ENCODE results near the gene LPXN.

LPXN gene

GRCh38 chr11:58600510-58600909 lies 24.9 kb upstream of the LPXN start:
- TF ChIP-seq CEBPB (IDR thresholded peaks at IDR 0.05) (no peak), FOXM1 (IDR thresholded peaks at IDR 0.05; ENCODE audit: borderline replicate concordance, low read depth) (no peak), EP300 (IDR thresholded peaks at IDR 0.05; ENCODE audit: borderline replicate concordance) (no peak), ZBTB7A (IDR thresholded peaks at IDR 0.05; ENCODE audit: low read depth) (no peak), CREB1 (IDR thresholded peaks at IDR 0.05; ENCODE audit: low read depth) (no peak), EGR1 (IDR thresholded peaks at IDR 0.05) (no peak), TAF1 (IDR thresholded peaks at IDR 0.05; ENCODE audit: low read depth) (no peak), TEAD4 (IDR thresholded peaks at IDR 0.05) (no peak)
- TF ChIP-seq, protein P1, sequence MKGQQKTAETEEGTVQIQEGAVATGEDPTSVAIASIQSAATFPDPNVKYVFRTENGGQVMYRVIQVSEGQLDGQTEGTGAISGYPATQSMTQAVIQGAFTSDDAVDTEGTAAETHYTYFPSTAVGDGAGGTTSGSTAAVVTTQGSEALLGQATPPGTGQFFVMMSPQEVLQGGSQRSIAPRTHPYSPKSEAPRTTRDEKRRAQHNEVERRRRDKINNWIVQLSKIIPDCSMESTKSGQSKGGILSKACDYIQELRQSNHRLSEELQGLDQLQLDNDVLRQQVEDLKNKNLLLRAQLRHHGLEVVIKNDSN (IDR thresholded peaks at IDR 0.05): no peak

GRCh38 chr11:58597486-58598144 lies 22.0 kb upstream of the LPXN start:
- no peak for TF ChIP-seq CEBPB (IDR thresholded peaks at IDR 0.05)
- TF ChIP-seq REST (IDR thresholded peaks at IDR 0.05; ENCODE audit: low read depth): no peak
- no peak for TF ChIP-seq YY1 (IDR thresholded peaks at IDR 0.05; ENCODE audit: low read depth)
- TF ChIP-seq CREB1 (IDR thresholded peaks at IDR 0.05; ENCODE audit: low read depth): no peak
- TF ChIP-seq, protein P1 (IDR thresholded peaks at IDR 0.05): no peak
- TF ChIP-seq TEAD4 (IDR thresholded peaks at IDR 0.05): no peak

GRCh38 chr11:58596621-58597020 lies 21.0 kb upstream of the LPXN start:
- no peak for TF ChIP-seq TAF1 (IDR thresholded peaks at IDR 0.05; ENCODE audit: low read depth)
- TF ChIP-seq CREB1 (IDR thresholded peaks at IDR 0.05; ENCODE audit: low read depth): no peak
- no peak for TF ChIP-seq EGR1 (IDR thresholded peaks at IDR 0.05)

GRCh38 chr11:58594826-58595225 lies 19.2 kb upstream of the LPXN start:
- TF ChIP-seq, protein P1 (IDR thresholded peaks at IDR 0.05): no peak
- TF ChIP-seq CREB1 (IDR thresholded peaks at IDR 0.05; ENCODE audit: low read depth) (no peak), YY1 (IDR thresholded peaks at IDR 0.05; ENCODE audit: low read depth) (no peak), ZBTB7A (IDR thresholded peaks at IDR 0.05; ENCODE audit: low read depth) (no peak), TAF1 (IDR thresholded peaks at IDR 0.05; ENCODE audit: low read depth) (no peak), EGR1 (IDR thresholded peaks at IDR 0.05) (no peak), TEAD4 (IDR thresholded peaks at IDR 0.05) (no peak), EP300 (IDR thresholded peaks at IDR 0.05; ENCODE audit: borderline replicate concordance) (no peak), FOXM1 (IDR thresholded peaks at IDR 0.05; ENCODE audit: borderline replicate concordance, low read depth) (no peak), TCF12 (IDR thresholded peaks at IDR 0.05; ENCODE audit: low read depth) (no peak)

GRCh38 chr11:58592760-58593472 lies 17.3 kb upstream of the LPXN start:
- TF ChIP-seq EP300 (IDR thresholded peaks at IDR 0.05; ENCODE audit: borderline replicate concordance): no peak
- no peak for TF ChIP-seq CEBPB (IDR thresholded peaks at IDR 0.05)
- TF ChIP-seq EGR1 (IDR thresholded peaks at IDR 0.05): no peak
- TF ChIP-seq RAD21 (IDR thresholded peaks at IDR 0.05; ENCODE audit: low read depth): no peak
- no peak for TF ChIP-seq MAX (IDR thresholded peaks at IDR 0.05)
- TF ChIP-seq CREB1 (IDR thresholded peaks at IDR 0.05; ENCODE audit: low read depth): no peak
- TF ChIP-seq NFIC (IDR thresholded peaks at IDR 0.05): no peak
- TF ChIP-seq YY1 (IDR thresholded peaks at IDR 0.05; ENCODE audit: low read depth): no peak
- no peak for TF ChIP-seq FOXM1 (IDR thresholded peaks at IDR 0.05; ENCODE audit: borderline replicate concordance, low read depth)
- TF ChIP-seq REST (IDR thresholded peaks at IDR 0.05; ENCODE audit: low read depth): no peak
- TF ChIP-seq ZBTB7A (IDR thresholded peaks at IDR 0.05; ENCODE audit: low read depth): no peak
- TF ChIP-seq, protein P1 (IDR thresholded peaks at IDR 0.05): no peak
- no peak for TF ChIP-seq TEAD4 (IDR thresholded peaks at IDR 0.05)
- TF ChIP-seq TAF1 (IDR thresholded peaks at IDR 0.05; ENCODE audit: low read depth): no peak
- TF ChIP-seq TCF12 (IDR thresholded peaks at IDR 0.05; ENCODE audit: low read depth): no peak

Measured in Ishikawa (cell line).